HuH-7 (cell line): ENCODE data around the gene DCLK1.

Experiments used
- DNase-seq: peaks from one replicate; pipeline ENCODE4 v3.0.0; 2011; ENCODE audit warnings: low spot score

Gene DCLK1

DNA sequence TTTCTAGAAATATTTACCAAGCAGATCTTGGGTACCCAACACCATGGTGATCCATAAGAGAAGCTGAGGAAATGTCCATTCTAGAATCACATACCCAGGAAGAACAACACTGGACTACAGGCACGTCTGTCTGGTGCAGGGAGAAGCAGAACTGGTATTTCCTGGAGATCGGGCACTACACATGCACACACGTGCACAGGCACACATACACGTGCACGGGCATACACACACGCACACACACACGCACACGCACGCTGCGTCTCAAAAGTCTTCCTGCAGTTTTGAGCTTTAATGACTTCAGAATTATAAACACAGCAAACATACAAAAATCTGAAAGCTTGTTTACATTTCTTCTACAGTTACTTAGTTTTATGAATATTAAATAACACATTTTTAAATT is 189.8 kb downstream of the DCLK1 start:
- no peak for DNase-seq

DNA sequence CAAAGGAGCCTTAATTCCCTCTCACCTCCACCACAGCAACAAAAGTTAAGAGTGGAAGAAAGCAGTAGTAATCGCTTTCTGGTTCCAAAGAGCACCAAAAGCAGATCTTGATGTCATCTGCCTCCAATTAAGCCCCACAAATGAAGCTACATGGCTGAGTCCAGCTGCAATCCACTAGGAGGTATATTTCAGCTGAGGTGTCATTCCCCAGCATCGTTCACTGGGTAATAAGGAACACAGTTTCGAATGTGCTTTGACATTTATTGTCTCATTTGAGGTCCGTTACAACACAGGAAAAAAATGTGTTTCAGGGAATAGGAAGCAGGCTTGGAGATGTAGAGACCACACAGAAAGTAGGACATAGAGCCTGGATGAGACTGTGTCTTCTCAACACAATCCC is 190.4 kb downstream of the DCLK1 start:
- DNase-seq = no peak

DNA sequence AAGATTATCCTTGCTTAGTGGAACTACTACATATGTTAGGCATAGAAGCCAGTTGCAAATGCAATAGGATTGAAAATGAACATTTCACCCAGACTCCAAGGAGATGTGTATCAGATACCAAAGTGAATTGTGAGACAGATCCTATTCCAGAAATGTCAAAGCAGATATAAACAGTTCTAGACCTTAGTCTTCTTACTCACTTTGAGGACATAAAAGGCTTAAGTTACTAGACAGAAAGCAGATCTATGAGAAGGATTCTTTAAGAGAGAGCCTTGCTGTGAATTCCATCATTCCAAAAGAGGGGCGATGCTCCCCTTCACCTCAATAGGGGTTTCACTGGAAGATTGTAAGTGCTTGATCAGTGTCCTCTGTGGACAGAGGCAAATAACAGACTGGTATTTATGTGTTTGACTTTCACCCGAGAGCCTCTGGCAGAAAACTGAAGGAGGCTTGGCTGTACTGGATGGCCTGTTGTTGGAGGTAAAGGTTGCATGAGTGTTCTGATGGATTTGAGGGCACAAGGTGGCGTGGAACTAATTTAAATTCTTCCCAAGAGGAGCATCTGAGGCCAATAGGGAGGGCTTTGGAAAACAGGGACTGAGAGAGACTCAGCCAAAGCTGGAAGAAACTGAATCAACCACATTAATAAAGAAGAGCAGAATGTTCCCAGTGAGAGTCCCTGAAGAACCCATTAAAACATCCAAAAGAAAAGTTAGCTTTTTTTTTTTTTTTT is 194.8 kb downstream of the DCLK1 start:
- no peak for DNase-seq

DNA sequence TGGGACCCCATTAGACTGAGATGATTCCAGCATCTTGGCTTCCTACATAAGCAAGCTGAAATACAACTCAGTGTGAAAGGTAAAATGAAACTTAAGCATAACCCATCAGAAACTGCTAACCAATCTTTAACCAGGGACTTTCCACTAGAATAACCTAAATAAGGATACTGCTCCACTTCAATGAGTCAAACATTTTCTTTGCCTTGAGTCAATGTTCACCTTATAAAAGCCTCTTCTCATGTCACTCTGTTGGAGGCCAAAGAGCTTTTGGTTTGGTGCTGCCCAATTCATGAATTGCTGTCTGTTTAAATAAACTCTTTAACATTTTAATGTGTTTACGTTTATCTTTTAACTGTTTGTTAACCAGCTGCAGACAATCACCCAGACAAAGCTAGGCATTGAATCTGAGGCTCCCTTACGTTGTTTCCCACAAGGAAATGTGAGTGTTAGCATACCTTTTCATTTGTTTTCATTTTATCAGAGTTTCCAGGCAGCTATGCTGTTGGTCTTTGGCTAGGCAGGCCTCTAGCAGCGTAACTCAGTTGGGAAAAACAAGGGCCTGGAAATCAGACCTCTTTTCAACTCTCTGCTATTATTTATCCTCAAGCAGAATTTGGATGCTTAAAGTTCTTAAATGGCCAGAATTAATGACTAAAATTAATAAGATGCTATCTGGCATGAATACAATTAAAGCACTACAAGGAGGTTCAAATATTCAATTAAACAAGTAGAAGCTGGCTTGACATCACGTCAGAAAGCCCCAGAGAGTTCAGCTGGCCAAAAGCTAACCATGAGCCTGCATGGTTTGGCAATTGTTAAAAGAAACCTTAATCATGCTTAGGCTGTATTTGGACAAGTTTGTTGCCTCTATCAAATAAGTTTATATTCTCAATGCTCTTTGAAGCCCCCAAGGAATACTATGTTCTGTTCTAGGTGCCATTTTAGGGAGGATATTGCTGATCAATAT is 200.2 kb downstream of the DCLK1 start:
- DNase-seq = no peak

DNA sequence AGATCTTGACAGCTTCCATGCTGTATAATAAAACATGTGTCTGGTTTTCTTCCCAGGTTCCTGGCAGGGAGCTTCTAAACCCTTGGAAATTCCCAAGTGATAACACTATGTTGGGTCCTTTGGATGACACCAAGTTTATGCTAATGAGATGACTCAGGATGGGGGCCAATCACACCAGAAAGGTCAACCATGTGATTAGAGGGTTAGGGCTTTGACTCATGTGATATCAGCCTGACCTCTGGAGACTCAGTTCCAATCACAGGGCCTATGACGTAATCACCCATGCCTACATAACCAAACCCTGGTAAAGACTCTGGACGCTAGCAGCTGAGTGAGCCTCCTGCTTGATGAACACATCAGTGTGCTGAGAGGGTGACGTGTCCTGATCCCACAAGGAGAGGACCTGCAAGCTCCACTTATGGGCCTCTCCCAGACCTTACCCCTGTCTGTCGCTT is 203.6 kb downstream of the DCLK1 start:
- no peak for DNase-seq

DNA sequence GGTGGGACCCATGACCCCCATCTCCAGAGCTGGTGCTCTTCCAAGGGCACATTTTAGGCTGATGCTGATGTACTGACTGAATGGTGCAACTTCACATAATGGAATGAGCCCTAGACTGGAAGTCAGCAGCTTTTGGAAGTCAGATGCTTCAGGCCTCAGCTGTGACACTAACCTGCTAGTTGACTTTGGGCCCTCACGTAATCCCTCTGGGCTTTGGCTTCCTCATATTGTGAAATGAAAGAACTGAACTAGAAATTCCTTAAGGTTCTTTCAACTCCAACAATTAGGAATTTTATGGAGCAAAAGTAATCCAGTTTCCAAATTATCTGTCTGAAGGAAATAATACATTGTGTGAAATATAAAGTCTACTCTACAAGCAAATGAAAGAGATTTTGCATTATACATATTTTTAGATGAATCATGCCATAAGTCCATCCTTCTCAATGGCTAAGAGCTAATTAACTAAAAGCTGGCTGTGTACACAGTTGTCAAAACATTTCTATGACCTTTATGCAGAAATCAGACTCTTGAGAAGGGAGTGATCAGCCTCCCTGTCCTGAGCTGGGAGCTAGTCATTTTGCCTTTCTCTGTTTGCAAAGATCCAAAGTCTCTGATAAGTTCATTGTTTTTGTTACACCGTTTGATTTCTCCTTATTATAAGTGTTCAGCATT is 204.2 kb downstream of the DCLK1 start:
- DNase-seq = no peak

DNA sequence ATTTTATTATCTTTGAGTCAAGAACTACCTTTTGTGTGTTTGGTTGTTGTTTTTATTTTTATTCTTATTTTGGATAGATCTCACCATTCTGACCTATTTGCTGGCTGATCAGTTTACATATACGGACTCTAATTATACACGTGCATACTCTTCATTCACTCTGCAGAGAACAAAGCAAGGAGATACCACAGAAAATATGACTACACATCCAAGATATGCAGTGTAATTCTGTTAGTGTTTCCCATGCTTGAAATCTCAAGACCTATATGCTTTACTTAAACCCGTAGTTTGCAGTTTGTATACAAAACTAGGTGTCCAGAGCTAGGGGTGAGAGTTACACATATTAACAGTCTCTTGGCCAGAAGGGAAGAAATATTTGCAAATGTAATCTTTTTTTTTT is 205.5 kb downstream of the DCLK1 start:
- no peak for DNase-seq

DNA sequence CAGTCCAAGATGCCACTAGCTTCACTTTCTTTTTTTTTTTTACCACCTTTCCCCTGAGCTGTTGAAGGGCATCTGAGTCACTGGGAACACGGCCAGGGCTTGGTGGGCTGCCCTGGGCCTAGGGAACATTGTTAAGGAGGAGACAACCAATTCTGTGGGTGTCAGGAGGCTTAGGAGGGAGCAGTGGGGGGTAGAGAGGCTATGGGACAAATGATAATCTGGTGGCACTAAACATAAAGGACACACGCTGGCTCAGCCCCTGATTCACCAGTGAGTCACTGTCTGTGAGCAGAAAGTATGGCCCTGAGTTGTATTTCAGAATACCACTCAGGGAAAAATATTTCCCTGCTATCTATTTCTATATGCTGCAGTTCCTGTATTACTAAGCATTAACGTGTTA is 207.8 kb downstream of the DCLK1 start:
- no peak for DNase-seq

DNA sequence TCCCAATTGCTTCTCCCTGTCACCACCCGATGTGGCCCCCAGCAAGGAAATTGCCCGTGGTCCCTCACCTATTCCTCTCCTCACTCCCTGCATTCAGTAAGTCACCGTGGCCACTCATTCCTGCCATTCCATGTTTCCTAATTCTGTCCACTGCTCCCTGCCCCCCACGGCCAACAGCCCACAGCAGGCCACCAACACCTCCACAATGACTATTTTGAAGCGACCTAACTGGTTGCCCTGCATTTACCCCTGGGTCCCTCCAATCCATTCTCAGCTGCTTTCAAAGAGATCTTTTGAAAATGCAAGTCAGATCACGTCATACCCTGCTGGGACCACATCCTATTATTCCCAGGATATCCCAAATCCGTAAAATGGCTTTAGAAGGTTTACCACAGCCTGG is 210.4 kb downstream of the DCLK1 start:
- DNase-seq = no peak

DNA sequence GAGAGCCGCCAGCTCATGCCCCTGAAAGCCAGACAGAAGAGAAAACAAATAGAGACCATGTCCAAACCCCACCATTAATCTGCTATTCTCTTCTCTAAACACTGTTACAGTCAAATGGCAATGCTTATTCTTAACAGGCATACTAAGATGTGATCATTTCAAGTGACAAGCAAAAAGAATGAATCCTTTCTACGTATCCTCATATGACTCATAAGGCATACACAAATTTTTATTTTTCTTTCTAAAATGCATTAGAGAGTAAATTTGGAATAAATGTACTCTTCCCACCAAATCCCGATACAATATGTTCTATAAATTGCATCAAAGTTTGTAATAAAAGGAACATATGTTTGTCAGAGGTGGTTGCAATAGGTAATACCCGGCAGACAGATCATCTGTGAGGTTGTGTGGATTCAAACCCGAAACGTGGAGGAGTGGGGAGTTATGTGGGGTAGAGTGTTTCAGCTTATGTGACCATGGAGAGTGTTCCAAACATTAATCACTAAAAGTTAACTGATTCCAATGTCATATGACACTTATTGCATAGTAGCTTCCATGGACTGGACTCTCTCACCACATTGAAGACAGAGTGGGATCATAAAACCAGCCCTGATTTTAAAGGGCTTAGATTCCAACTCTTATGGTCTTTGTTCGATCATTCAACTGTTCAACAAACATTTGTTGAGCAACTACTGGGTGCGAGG is 213.1 kb downstream of the DCLK1 start:
- DNase-seq = no peak

DNA sequence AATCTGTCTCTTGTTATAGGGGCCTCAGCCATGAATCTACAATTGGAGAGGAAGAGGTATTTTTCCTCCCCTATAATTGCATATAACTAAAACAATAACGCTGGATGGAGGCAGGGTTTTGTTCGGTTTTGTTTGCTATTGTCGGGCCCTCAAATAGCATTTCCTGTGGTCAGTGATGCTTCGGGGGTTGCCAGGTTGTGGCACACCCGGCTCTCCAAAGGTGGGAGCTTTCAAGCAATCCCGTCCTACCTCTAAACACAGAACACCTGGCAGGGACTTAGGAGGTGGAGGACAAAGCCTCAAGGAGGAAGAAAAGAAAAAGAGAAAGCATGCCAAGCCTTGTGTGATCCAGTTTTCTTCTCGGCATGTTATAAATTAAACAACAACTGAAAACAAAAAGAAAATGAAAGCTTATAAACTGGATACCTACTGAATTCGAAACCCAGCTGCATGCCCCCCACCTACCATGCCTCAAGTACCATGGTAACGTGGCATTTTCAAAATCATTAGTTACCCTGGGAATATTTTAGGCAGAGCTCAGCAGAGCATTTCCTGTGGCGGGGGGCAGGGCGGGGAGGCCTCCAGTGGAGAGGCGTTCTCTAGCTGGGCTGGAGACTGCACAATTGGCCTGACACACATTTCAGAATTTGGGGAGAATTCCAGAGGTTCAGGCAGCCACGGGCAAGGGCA is 213.8 kb downstream of the DCLK1 start:
- DNase-seq = no peak

DNA sequence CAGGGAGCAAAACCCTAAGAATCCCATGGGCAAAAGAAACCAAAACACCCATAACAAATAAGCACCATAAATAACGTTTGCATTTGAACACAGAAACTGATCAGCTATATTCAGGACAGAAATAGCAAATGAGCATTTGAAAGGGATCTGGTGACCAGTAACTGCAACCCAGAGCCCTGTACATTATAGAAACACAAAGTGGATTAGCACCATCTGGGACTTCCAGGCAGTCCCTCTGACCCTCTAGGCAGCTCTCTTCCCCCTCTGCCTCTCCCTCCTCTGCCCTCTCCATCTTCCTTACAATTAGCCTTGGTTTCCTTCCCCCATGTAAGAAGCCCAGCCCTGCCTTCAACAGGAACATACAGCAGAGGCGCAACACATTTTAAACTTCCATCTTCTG is 215.0 kb downstream of the DCLK1 start:
- no peak for DNase-seq

DNA sequence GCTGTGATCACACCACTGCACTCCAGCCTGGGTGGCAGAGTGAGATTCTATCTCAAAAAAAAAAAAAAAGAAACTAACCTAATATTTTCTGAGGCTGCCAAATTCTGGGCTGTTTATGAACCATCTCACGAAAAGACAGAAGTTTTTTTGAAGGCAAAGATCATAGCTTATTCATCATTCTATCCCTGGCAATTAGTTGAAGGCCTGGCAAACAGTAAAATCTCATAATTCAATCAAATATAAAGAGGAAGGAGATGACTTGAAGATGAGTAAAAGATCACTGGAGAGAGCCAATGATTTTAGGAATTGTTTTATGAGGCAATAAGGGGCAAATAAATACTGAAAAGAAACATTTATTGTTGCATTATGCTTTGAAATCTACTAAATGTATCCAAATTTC is 216.5 kb downstream of the DCLK1 start:
- no peak for DNase-seq

DNA sequence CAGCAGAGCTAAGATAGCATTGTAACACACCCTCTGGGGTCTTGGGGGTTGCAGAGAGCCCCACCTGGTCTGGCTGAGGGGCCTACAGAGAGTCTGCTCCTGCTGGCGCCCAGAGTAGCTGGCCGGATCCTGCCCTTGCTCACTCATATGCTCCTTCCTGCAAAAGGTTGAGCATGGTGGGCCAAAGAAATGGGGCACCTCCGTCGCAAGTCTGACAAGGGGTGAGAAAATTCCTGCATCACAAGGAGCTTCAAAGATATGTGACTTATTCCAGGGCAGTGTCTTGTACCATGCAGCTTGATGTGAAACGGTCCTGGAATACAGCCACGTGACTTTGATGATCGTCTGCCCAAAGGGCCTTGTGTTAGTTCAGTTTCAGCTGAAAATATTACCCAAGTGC is 218.3 kb downstream of the DCLK1 start:
- DNase-seq = no peak

DNA sequence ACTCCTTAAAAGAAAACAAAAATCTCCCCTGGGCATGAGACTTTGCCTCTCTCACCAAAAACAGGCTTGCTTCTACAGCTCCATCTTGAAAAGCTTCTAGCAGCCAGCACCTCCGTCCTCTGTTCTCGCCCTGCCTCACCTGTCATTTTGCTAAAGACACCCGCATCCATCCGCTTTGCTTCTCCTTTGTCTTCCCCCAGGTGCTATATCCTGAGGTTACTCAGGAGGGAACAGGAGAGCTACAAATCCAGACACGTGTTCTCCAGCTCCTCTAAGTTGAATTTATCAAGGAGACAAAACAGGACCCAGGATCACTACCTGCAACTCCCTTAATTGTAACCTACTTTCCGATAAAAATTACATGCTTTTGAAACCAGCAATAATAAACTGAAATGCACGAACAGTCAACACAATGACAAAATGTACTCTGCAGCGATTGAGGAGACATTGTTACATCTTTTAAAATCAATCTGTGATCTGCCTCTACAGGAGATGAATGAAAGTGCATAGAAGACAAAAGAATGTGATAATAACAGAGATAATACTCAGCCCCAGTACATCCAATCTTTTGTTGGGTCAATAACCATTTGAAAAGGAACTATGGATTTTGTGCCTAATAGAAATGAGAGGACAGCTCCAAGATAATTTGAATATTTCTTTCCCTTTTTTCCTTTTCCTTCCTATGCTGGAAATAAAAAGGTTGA is 221.2 kb downstream of the DCLK1 start:
- no peak for DNase-seq

DNA sequence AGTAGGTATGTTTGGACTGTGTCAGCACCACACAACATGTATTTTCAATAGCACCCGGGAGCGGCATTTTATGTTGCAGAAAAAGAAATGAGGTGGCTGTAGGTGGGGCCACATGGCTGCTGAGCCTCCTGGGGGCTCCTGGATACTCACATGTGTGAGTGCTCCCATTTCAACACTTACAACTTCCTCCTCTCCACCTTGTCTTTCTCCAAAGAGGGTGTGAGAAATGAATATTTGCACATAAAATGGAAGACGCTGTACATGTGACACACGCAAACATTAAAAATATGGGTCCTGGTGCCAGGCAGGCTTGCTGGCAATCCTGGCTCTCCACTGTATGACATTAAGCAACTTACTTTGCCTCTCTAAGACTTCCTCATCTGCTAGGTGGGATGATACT is 222.1 kb downstream of the DCLK1 start:
- no peak for DNase-seq

DNA sequence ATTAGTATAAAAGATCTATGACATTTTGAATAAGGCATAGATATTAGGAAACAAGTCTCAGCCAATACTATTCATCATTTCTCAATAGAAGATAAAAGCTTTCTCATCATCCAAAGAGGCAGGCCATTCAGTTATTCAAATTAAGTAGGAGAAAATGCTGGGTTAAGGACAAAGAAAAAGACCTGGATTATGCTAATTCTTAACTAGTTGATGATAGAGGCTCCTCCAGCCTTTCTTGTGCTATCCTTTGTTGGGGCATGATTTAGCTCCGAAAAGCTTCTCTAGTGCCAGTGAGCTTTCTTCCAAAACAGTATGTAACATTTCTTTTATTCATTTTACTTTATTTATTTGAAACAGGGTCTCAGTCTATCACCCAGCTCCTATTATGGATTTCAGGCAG is 223.0 kb downstream of the DCLK1 start:
- no peak for DNase-seq

DNA sequence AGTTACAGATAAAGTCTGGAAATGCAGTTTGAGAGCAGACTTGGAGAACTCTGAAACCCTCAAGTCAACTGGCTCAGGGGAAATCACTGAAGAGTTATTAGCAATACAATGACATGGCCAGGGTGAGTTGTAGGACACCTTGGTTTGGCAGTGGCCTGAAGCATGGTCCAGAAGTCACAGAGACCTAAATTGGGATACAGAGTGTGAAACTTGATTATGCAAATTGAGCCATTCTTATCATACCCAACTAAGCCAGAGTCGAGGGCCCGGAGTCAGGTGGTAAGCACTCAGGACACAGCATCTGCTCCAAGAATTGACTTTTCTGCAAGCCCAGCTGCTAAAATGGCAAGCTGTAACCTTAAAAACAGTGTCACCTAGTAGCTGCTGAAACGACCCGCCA is 224.5 kb downstream of the DCLK1 start:
- DNase-seq = no peak

DNA sequence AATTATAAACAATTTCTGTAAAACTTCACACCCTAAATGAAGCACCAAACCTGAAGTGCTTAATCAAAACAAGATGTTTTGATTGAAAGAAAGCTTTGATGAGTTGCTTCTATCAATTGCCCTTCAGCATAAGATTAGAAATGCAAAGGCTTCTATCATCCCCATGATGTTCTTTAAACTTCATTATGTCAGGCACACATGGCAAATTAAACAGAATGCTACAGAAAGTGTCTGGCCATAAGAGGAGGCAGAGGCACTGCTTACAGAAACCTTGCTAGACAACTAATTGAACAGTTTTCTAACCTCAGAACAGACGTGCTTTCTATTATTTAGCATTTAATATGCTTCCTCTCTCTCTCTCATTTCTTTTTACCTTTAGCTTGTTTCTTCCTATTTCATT is 228.1 kb downstream of the DCLK1 start:
- no peak for DNase-seq

DNA sequence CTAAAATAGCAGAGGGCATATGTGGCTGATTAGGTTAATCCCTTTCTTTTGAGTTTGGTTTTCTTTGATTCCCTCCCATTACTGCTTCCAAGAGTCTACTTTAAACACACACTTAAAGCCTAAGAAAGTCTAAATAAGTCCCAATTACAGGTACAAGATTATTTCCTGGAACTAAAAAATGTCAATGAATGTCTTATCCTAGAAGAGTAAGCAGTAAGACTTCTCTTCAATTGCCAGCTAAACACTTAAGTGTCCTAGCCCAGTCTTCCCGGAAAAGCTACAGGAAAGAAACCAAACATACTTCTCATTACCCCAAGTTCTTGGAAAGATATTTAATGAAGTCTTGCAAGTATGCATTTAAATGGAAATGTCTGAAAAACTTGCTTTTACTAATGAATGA is 233.1 kb downstream of the DCLK1 start:
- DNase-seq = no peak

DNA sequence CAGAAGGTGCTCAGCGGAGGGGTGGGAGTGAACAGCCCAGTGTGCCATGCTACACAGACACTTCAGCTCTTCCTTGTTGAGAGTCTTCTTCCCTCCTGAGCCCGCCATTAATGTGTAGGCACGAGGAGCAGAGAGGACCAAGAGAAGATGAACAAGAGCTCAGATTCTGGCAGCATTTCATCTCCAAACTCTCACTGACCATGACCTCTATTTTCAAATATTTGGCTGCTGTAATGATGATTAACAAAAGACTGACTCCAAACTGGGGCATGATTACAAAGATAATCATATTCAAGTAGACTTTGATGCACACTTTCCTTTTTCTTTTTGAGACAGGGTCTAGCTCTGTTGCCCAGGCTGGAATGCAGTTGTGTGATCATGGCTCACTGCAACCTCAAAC is 236.5 kb downstream of the DCLK1 start:
- DNase-seq = no peak
